GM21737 (cell line): ENCODE results near the gene CTNNA1.
"Not testable (repeated sequence)": the region's sequence is repeated elsewhere in the genome, so short reads cannot be mapped to it uniquely, and the experiment has no call there.

ENCODE experiments used
- ATAC-seq: cut with Tn5 transposase; IDR thresholded peaks from one replicate; pipeline ENCODE4 v1.9.1; 2021; ENCODE audit warnings: mild to moderate bottlenecking, moderate library complexity; ENCODE audit not compliant: unreplicated experiment

CTNNA1 gene

GRCh38 chr5:138807182-138807581 lies 54.0 kb downstream of the CTNNA1 start:
- no peak for ATAC-seq

- ATAC-seq: no peak
Observed at GRCh38 chr5:138809391-138809790, 56.2 kb downstream of the CTNNA1 start.

GRCh38 chr5:138810861-138811260 lies 57.6 kb downstream of the CTNNA1 start:
- not testable (repeated sequence) for ATAC-seq

- no peak for ATAC-seq
Observed at GRCh38 chr5:138815529-138815928, 62.3 kb downstream of the CTNNA1 start.

GRCh38 chr5:138817241-138817640 lies 64.0 kb downstream of the CTNNA1 start:
- ATAC-seq: no peak

GRCh38 chr5:138819081-138819480 lies 65.9 kb downstream of the CTNNA1 start:
- no peak for ATAC-seq

GRCh38 chr5:138820695-138821094 lies 67.5 kb downstream of the CTNNA1 start:
- ATAC-seq: no peak

GRCh38 chr5:138824516-138824915 lies 71.3 kb downstream of the CTNNA1 start:
- ATAC-seq: no peak

- ATAC-seq: no peak
Observed at GRCh38 chr5:138824924-138825863, 72.0 kb downstream of the CTNNA1 start.

- no peak for ATAC-seq
Observed at GRCh38 chr5:138828556-138828955, 75.3 kb downstream of the CTNNA1 start.

- no peak for ATAC-seq
Observed at GRCh38 chr5:138829341-138829740, 76.1 kb downstream of the CTNNA1 start.

GRCh38 chr5:138831703-138832102 lies 78.5 kb downstream of the CTNNA1 start:
- ATAC-seq: no peak

GRCh38 chr5:138832218-138832617 lies 79.0 kb downstream of the CTNNA1 start:
- ATAC-seq: no peak

- no peak for ATAC-seq
Observed at GRCh38 chr5:138833080-138833479, 79.9 kb downstream of the CTNNA1 start.

- ATAC-seq: no peak
Observed at GRCh38 chr5:138833726-138834480, 80.7 kb downstream of the CTNNA1 start.

- not testable (repeated sequence) for ATAC-seq
Observed at GRCh38 chr5:138834853-138835252, 81.6 kb downstream of the CTNNA1 start.

GRCh38 chr5:138837160-138837559 lies 83.9 kb downstream of the CTNNA1 start:
- no peak for ATAC-seq

GRCh38 chr5:138840103-138840502 lies 86.9 kb downstream of the CTNNA1 start:
- no peak for ATAC-seq

- no peak for ATAC-seq
Observed at GRCh38 chr5:138841531-138841930, 88.3 kb downstream of the CTNNA1 start.

- ATAC-seq: no peak
Observed at GRCh38 chr5:138843316-138844124, 90.3 kb downstream of the CTNNA1 start.

- no peak for ATAC-seq
Observed at GRCh38 chr5:138844125-138844461, 90.9 kb downstream of the CTNNA1 start.
